ENCODE results near the gene MYO18A.

Gene MYO18A

GRCh38 chr17:29215717-29216116, 35.5 kb upstream of the MYO18A start:
- no peaks in the 10 kb centered on the region for H3K9me3 ChIP-seq (ENCODE audit: insufficient read depth, low read length, severe bottlenecking)
- no peaks in the 10 kb centered on the region for H3K4me1 ChIP-seq (ENCODE audit: insufficient read depth, low read length)
- no peak overlapping the region for H3K9ac ChIP-seq (ENCODE audit: low read depth, low read length)
- ATAC-seq (ENCODE audit: insufficient read depth, low read depth) (no peak), DNase-seq (no peak)
- TF ChIP-seq EZH2 (IDR thresholded peaks at IDR 0.05; ENCODE audit: borderline replicate concordance, low read depth, low read length, severe bottlenecking) (no peak), CTCF (IDR thresholded peaks at IDR 0.05; ENCODE audit: borderline replicate concordance, extremely low read depth, low read length, poor library complexity, severe bottlenecking) (no peak)
- no peaks in the 10 kb centered on the region for H3K36me3 ChIP-seq (ENCODE audit: insufficient read depth, low read length)
- no peaks in the 10 kb centered on the region for H3K79me2 ChIP-seq (ENCODE audit: insufficient read depth, low read length)
- H3K27me3 ChIP-seq (ENCODE audit: insufficient read depth, low read length, poor library complexity) = no peaks in the 10 kb centered on the region
- no peak overlapping the region for H3K4me2 ChIP-seq (ENCODE audit: insufficient read depth, low read length)
- no peak overlapping the region for H3K4me3 ChIP-seq (ENCODE audit: low read depth in 1 of 2, low read length in 2 of 2)
- H2AFZ ChIP-seq (ENCODE audit: low read depth, low read length) = no peak overlapping the region
- no peak overlapping the region for H3K27ac ChIP-seq (ENCODE audit: low read length)
- no peaks in the 10 kb centered on the region for H4K20me1 ChIP-seq (ENCODE audit: insufficient read depth, low read length)

GRCh38 chr17:29215174-29215573, 35.0 kb upstream of the MYO18A start:
- Histone ChIP-seq H3K79me2 (ENCODE audit: insufficient read depth, low read length) (no peaks in the 10 kb centered on the region), H3K27me3 (ENCODE audit: insufficient read depth, low read length, poor library complexity) (no peaks in the 10 kb centered on the region), H4K20me1 (ENCODE audit: insufficient read depth, low read length) (no peaks in the 10 kb centered on the region), H3K4me1 (ENCODE audit: insufficient read depth, low read length) (no peaks in the 10 kb centered on the region), H3K36me3 (ENCODE audit: insufficient read depth, low read length) (no peaks in the 10 kb centered on the region), H3K4me3 (ENCODE audit: low read depth in 1 of 2, low read length in 2 of 2) (no peak overlapping the region), H3K9ac (ENCODE audit: low read depth, low read length) (no peak overlapping the region), H3K4me2 (ENCODE audit: insufficient read depth, low read length) (no peak overlapping the region), H3K27ac (ENCODE audit: low read length) (no peak overlapping the region), H3K9me3 (ENCODE audit: insufficient read depth, low read length, severe bottlenecking) (no peaks in the 10 kb centered on the region), H2AFZ (ENCODE audit: low read depth, low read length) (no peak overlapping the region)
- TF ChIP-seq CTCF (IDR thresholded peaks at IDR 0.05; ENCODE audit: borderline replicate concordance, extremely low read depth, low read length, poor library complexity, severe bottlenecking) (no peak), EZH2 (IDR thresholded peaks at IDR 0.05; ENCODE audit: borderline replicate concordance, low read depth, low read length, severe bottlenecking) (no peak)
- DNase-seq (no peak), ATAC-seq (ENCODE audit: insufficient read depth, low read depth) (no peak)

GRCh38 chr17:29214215-29215146, 34.3 kb upstream of the MYO18A start:
- Histone ChIP-seq H3K27ac (ENCODE audit: low read length) (no peak overlapping the region), H3K9ac (ENCODE audit: low read depth, low read length) (no peak overlapping the region), H3K4me3 (ENCODE audit: low read depth in 1 of 2, low read length in 2 of 2) (no peak overlapping the region), H3K79me2 (ENCODE audit: insufficient read depth, low read length) (no peaks in the 10 kb centered on the region), H3K4me2 (ENCODE audit: insufficient read depth, low read length) (no peak overlapping the region), H3K9me3 (ENCODE audit: insufficient read depth, low read length, severe bottlenecking) (no peaks in the 10 kb centered on the region), H3K4me1 (ENCODE audit: insufficient read depth, low read length) (no peaks in the 10 kb centered on the region), H4K20me1 (ENCODE audit: insufficient read depth, low read length) (no peaks in the 10 kb centered on the region), H2AFZ (ENCODE audit: low read depth, low read length) (no peak overlapping the region), H3K27me3 (ENCODE audit: insufficient read depth, low read length, poor library complexity) (peaks cover 3% of the 10 kb centered on the region), H3K36me3 (ENCODE audit: insufficient read depth, low read length) (no peaks in the 10 kb centered on the region)
- TF ChIP-seq EZH2 (IDR thresholded peaks at IDR 0.05; ENCODE audit: borderline replicate concordance, low read depth, low read length, severe bottlenecking) (no peak), CTCF (IDR thresholded peaks at IDR 0.05; ENCODE audit: borderline replicate concordance, extremely low read depth, low read length, poor library complexity, severe bottlenecking) (no peak)
- DNase-seq (no peak), ATAC-seq (ENCODE audit: insufficient read depth, low read depth) (no peak)

Measured in DND-41 (cell line).